Keratinocyte (primary cell): Measurements from ENCODE around the gene CASP10.

Experiments used
- CTCF ChIP-seq, 3 experiments: IDR thresholded peaks in 1 of 3; conservative IDR thresholded peaks in 1 of 3; optimal IDR thresholded peaks in 1 of 3; 2 replicates in 2 of 3; 3 replicates in 1 of 3; pipeline versions ENCODE3 to v1.5.1; 2011; ENCODE audit warnings: low read length in 3 of 3, mild to moderate bottlenecking in 3 of 3, moderate library complexity in 2 of 3, control low read depth in 1 of 3, inconsistent platforms in 1 of 3; ENCODE audit not compliant: insufficient read depth in 2 of 3; ENCODE audit errors: extremely low read depth in 1 of 3
- EZH2 ChIP-seq: IDR thresholded peaks from one replicate; pipeline ENCODE4 v1.6.1; 2012; ENCODE audit warnings: inconsistent platforms, mild to moderate bottlenecking, low read length, moderate library complexity

- TF ChIP-seq CTCF (optimal IDR thresholded peaks at IDR 0.05 in 1 of 3, IDR thresholded peaks at IDR 0.05 in 1 of 3, conservative IDR thresholded peaks at IDR 0.05 in 1 of 3; ENCODE audit: extremely low read depth in 1 of 3, insufficient read depth in 2 of 3, low read length in 3 of 3): no peak
- no peak for TF ChIP-seq EZH2
These were observed 50.4 kb downstream of the CASP10 start for GRCh38 chr2:201233192-201233811.
